HepG2 (cell line): ENCODE measurements around the gene NEURL1. TPM values are rescaled to one million over a fixed set of nuclear protein-coding genes. Genes with fewer than 3 reads are reported as not detected.

Experiments used
- ATAC-seq: fragments of 200-7000 bp; cut with Tn5 transposase; 3 replicates; pipeline ENCODE4 v1.9.1; 2020; ENCODE audit warnings: mild to moderate bottlenecking, moderate library complexity
- BruUV-seq: library from RNA; stranded (reverse); fragments of 400-500 nt; replicated peaks from 2 replicates; lab custom pipeline; 2021; lab: Mats Ljungman, UMichigan
- CTCF ChIA-PET: fragments of 300-600 bp; formaldehyde crosslinking; extraction: SDS; loops from one replicate; lab custom pipeline; 2021; ENCODE audit warnings: low total read pairs, inconsistent platforms, low intra/inter-chr PET ratio; lab: Yijun Ruan, JAX
- POLR2A ChIA-PET: fragments of 350-600 bp; sonication (Branson Sonifier 250); formaldehyde crosslinking; loops from one replicate; lab custom pipeline; 2020; ENCODE audit warnings: antibody characterized with exemption, inconsistent platforms; lab: Yijun Ruan, JAX
- DNase-seq: peaks from one replicate; pipeline ENCODE4 v3.0.0-alpha.2; 2015; ENCODE audit warnings: low spot score
- FAIRE-seq: peaks from 3 replicates; lab custom pipeline; 2011; peaks lifted over from hg19 to GRCh38; lab: Jason Lieb, UNC
- H2AFZ ChIP-seq: one replicate; pipeline ENCODE4 v1.6.1; 2011; ENCODE audit warnings: low read length, inconsistent platforms
- H3K27ac ChIP-seq: fragments of 300-600 bp; 3 replicates; pipeline ENCODE4 v1.8.0; 2011; ENCODE audit warnings: mixed run types, mild to moderate bottlenecking, mixed read lengths, low read length, inconsistent platforms; ENCODE audit not compliant: insufficient read depth; ENCODE audit errors: extremely low read length
- H3K27me3 ChIP-seq, 2 experiments: fragments of 200-600 bp in 1 of 2; 2 replicates in 1 of 2; 3 replicates in 1 of 2; pipeline versions ENCODE4 v1.6.0 to v1.8.0; 2011; ENCODE audit warnings: low read length in 2 of 2, mild to moderate bottlenecking in 2 of 2, moderate library complexity in 2 of 2, inconsistent platforms in 1 of 2; ENCODE audit not compliant: insufficient read depth in 2 of 2, control insufficient read depth in 1 of 2
- H3K36me3 ChIP-seq, 2 experiments: fragments of 200-600 bp in 1 of 2; replicated peaks in 1 of 2; 2 replicates in 1 of 2; 3 replicates in 1 of 2; pipeline versions ENCODE4 v1.5.1 to v1.8.0; 2011; ENCODE audit warnings: low read length in 2 of 2, inconsistent platforms in 1 of 2; ENCODE audit not compliant: insufficient read depth in 2 of 2, control insufficient read depth in 1 of 2
- H3K4me1 ChIP-seq: 2 replicates; pipeline ENCODE4 v1.5.1; 2012; ENCODE audit warnings: low read length, inconsistent platforms; ENCODE audit not compliant: insufficient read depth
- H3K4me2 ChIP-seq: 2 replicates; pipeline ENCODE4 v1.6.0; 2011; ENCODE audit warnings: low read depth, low read length, inconsistent platforms
- H3K4me3 ChIP-seq, 3 experiments: fragments of 200-600 bp in 1 of 3; sonication (generic), shearing (Covaris generic) in 1 of 3; replicated peaks in 1 of 3; 2 replicates each; pipeline ENCODE4 v1.5.1; 2011 to 2016; ENCODE audit warnings: low read length in 3 of 3, inconsistent platforms in 2 of 3, low read depth in 2 of 3, mild to moderate bottlenecking in 2 of 3, control low read depth in 1 of 3, mixed read lengths in 1 of 3; ENCODE audit not compliant: insufficient read depth in 1 of 3
- H3K79me2 ChIP-seq: one replicate; pipeline ENCODE4 v1.6.1; 2011; ENCODE audit warnings: low read length, inconsistent platforms; ENCODE audit not compliant: insufficient read depth
- H3K9ac ChIP-seq: 2 replicates; pipeline ENCODE4 v1.6.0; 2011; ENCODE audit warnings: mild to moderate bottlenecking, low read depth, low read length, inconsistent platforms; ENCODE audit not compliant: insufficient read depth
- H3K9me3 ChIP-seq: 2 replicates; pipeline ENCODE4 v1.5.1; 2012; ENCODE audit warnings: mild to moderate bottlenecking, low read length
- H4K20me1 ChIP-seq: 2 replicates; pipeline ENCODE4 v1.6.0; 2011; ENCODE audit warnings: inconsistent platforms, mild to moderate bottlenecking, low read length, moderate library complexity; ENCODE audit not compliant: insufficient read depth
- CENPT ChIP-seq: sonication (generic); formaldehyde crosslinking; IDR thresholded peaks from 2 replicates; pipeline ENCODE4 v1.8.0; 2022; ENCODE audit warnings: low read depth, mild to moderate bottlenecking, moderate library complexity, missing genetic modification reagents
- HDAC2 ChIP-seq: sonication (generic); formaldehyde crosslinking; IDR thresholded peaks from 2 replicates; pipeline ENCODE4 v1.4.0; 2020; ENCODE audit warnings: missing genetic modification reagents
- KLF12 ChIP-seq: sonication (generic); formaldehyde crosslinking; IDR thresholded peaks from 2 replicates; pipeline ENCODE4 v1.4.0; 2020; ENCODE audit warnings: missing genetic modification reagents, borderline replicate concordance
- NFIB ChIP-seq: sonication (generic); formaldehyde crosslinking; IDR thresholded peaks from 2 replicates; pipeline ENCODE4 v1.9.0; 2021; ENCODE audit warnings: missing genetic modification reagents, mild to moderate bottlenecking, borderline replicate concordance
- NONO ChIP-seq, 2 experiments: fragments of 450-650 bp in 1 of 2; sonication (generic) in 1 of 2; formaldehyde crosslinking in 1 of 2; IDR thresholded peaks in 1 of 2; conservative IDR thresholded peaks in 1 of 2; 2 replicates each; pipeline versions ENCODE4 v1.6.1 to v1.8.0; 2017 to 2022; ENCODE audit warnings: mild to moderate bottlenecking in 1 of 2, missing genetic modification reagents in 1 of 2, moderate library complexity in 1 of 2
- ONECUT2 ChIP-seq: sonication (generic); formaldehyde crosslinking; IDR thresholded peaks from 2 replicates; pipeline ENCODE4 v1.4.0; 2020; ENCODE audit warnings: missing genetic modification reagents
- POLR2AphosphoS5 ChIP-seq: IDR thresholded peaks from 2 replicates; pipeline ENCODE4 v1.6.1; 2012; ENCODE audit warnings: low read depth, low read length
- SRSF4 ChIP-seq: fragments of 200-400 bp; formaldehyde crosslinking; IDR thresholded peaks from one replicate; pipeline ENCODE4 v1.6.1; 2018; ENCODE audit warnings: mild to moderate bottlenecking, low read depth, low read length, moderate library complexity; ENCODE audit not compliant: poor library complexity, severe bottlenecking
- SUZ12 ChIP-seq: fragments of 150-350 bp; IDR thresholded peaks from 2 replicates; pipeline ENCODE4 v1.6.1; 2014; ENCODE audit warnings: low read depth, low read length
- SYNCRIP ChIP-seq: fragments of 200-400 bp; formaldehyde crosslinking; IDR thresholded peaks from 2 replicates; pipeline ENCODE4 v1.6.1; 2018; ENCODE audit warnings: mild to moderate bottlenecking, low read depth, low read length; ENCODE audit not compliant: insufficient read depth
- ZNF225 ChIP-seq: sonication (generic); formaldehyde crosslinking; IDR thresholded peaks from 2 replicates; pipeline ENCODE4 v1.4.0; 2020; ENCODE audit warnings: mild to moderate bottlenecking, missing genetic modification reagents
- ZNF232 ChIP-seq: sonication (generic); formaldehyde crosslinking; IDR thresholded peaks from 2 replicates; pipeline ENCODE4 v1.4.0; 2020; ENCODE audit warnings: missing genetic modification reagents, borderline replicate concordance
- ZNF720 ChIP-seq: sonication (generic); formaldehyde crosslinking; IDR thresholded peaks from 2 replicates; pipeline ENCODE4 v1.4.0; 2020; ENCODE audit warnings: missing genetic modification reagents
- WGBS: methylation state at CpG from one replicate; pipeline ENCODE4 v1.1.6; 2017; ENCODE audit warnings: low lambda C conversion rate; 5-methylcytosine and 5-hydroxymethylcytosine counted together
- in situ Hi-C: cut with HindIII; loops from 2 replicates; pipeline ENCODE4 v1.10.0; 2017; ENCODE audit warnings: low pct_unique_long_range_greater_than_20kb; ENCODE audit not compliant: extremely low pct_ligation_motif_present
- intact Hi-C: fragments of 100-400 bp; cut with micrococcal nuclease; formaldehyde crosslinking; loops from one replicate; pipeline ENCODE4 v1.10.0; 2022; ENCODE audit not compliant: unreplicated experiment
- polyA plus RNA-seq, 8 experiments: library from polyadenylated mRNA; depleted of rRNA in 3 of 8; stranded (reverse) in 7 of 8; unstranded in 1 of 8; fragments of >200 nt; fragmentation: Illumina TruSeq in 4 of 8; extraction: Trizol in 4 of 8; gene quantifications; 2 replicates each; pipeline versions ENCODE4 v1.2.1 to v1.2.3, GENCODE V29; 2011 to 2016; ENCODE audit warnings: low read depth in 4 of 8, missing spikeins in 1 of 8, mixed read lengths in 1 of 8; ENCODE audit not compliant: insufficient read depth in 1 of 8
- total RNA-seq, 5 experiments: library from RNA; depleted of rRNA; stranded (reverse); fragments of >200 nt; fragmentation: Illumina TruSeq; extraction: Trizol; gene quantifications; 2 replicates each; pipeline ENCODE4 v1.2.3, GENCODE V29; 2016; ENCODE audit warnings: low read depth in 1 of 5
- TF ChIP-seq, protein P1 (sequence below): IDR thresholded peaks from 2 replicates; pipeline ENCODE4 v1.6.1; 2016; ENCODE audit warnings: mild to moderate bottlenecking, missing biosample characterization, missing genetic modification reagents
- TF ChIP-seq, protein P2 (sequence below): sonication (generic); formaldehyde crosslinking; IDR thresholded peaks from 2 replicates; pipeline ENCODE4 v1.4.0; 2020; ENCODE audit warnings: missing genetic modification reagents, borderline replicate concordance
- TF ChIP-seq, protein P3 (sequence below): sonication (generic); formaldehyde crosslinking; IDR thresholded peaks from 2 replicates; pipeline ENCODE4 v1.8.0; 2022; ENCODE audit warnings: mild to moderate bottlenecking, missing genetic modification reagents
- TF ChIP-seq, protein P4 (sequence below): sonication (generic); formaldehyde crosslinking; IDR thresholded peaks from 2 replicates; pipeline ENCODE4 v1.8.0; 2022; ENCODE audit warnings: mild to moderate bottlenecking, missing genetic modification reagents, moderate library complexity

Gene NEURL1
- total and polyA plus RNA-seq, 2 of the 13 experiments (the other 11 are each of a cell fraction or from before 2014, with no cell fraction given): not detected

DNA sequence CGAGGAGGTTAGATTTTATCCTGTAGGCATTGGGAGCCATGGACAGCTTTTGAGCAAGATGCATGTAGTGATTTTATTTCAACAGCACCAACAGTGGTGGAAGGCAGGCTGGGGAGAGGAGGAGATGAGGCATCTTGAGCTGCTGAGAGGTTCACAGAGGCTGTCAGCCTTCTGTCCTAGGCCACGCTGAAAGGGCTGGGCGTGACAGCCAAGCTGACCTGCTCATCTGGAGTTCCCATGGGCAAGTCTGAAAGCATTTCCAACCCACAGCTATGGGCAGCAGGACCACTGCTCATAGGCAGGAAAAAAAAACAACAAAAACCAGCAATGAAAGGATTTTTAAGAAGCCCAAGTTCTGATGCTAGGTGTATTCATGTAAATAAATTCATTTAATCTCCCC lies 7.7 kb downstream of the NEURL1 start:
- CTCF ChIA-PET: no interaction called here

More for the DNA sequence above, 7.7 kb downstream of the NEURL1 start:
- H3K27me3 ChIP-seq: peaks cover 2 to 63% of the 10 kb centered on the region in 2 experiments; a peak in 3 of 5 replicates
- H3K9ac ChIP-seq: no peak overlapping the region
- no peak overlapping the region for H3K4me2 ChIP-seq
- no TSS peak for BruUV-seq
- H3K36me3 ChIP-seq: no peaks in the 10 kb centered on the region
- H3K4me3 ChIP-seq: no peak overlapping the region
- TF ChIP-seq, protein P1, sequence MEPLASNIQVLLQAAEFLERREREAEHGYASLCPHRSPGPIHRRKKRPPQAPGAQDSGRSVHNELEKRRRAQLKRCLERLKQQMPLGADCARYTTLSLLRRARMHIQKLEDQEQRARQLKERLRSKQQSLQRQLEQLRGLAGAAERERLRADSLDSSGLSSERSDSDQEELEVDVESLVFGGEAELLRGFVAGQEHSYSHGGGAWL (CRISPR knock-in tag): no peak
- TF ChIP-seq ZNF720 (CRISPR knock-in tag): no peak
- TF ChIP-seq, protein P2, sequence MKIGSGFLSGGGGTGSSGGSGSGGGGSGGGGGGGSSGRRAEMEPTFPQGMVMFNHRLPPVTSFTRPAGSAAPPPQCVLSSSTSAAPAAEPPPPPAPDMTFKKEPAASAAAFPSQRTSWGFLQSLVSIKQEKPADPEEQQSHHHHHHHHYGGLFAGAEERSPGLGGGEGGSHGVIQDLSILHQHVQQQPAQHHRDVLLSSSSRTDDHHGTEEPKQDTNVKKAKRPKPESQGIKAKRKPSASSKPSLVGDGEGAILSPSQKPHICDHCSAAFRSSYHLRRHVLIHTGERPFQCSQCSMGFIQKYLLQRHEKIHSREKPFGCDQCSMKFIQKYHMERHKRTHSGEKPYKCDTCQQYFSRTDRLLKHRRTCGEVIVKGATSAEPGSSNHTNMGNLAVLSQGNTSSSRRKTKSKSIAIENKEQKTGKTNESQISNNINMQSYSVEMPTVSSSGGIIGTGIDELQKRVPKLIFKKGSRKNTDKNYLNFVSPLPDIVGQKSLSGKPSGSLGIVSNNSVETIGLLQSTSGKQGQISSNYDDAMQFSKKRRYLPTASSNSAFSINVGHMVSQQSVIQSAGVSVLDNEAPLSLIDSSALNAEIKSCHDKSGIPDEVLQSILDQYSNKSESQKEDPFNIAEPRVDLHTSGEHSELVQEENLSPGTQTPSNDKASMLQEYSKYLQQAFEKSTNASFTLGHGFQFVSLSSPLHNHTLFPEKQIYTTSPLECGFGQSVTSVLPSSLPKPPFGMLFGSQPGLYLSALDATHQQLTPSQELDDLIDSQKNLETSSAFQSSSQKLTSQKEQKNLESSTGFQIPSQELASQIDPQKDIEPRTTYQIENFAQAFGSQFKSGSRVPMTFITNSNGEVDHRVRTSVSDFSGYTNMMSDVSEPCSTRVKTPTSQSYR (CRISPR knock-in tag): no peak
- TF ChIP-seq NFIB (CRISPR knock-in tag): no peak
- TF ChIP-seq, protein P3, sequence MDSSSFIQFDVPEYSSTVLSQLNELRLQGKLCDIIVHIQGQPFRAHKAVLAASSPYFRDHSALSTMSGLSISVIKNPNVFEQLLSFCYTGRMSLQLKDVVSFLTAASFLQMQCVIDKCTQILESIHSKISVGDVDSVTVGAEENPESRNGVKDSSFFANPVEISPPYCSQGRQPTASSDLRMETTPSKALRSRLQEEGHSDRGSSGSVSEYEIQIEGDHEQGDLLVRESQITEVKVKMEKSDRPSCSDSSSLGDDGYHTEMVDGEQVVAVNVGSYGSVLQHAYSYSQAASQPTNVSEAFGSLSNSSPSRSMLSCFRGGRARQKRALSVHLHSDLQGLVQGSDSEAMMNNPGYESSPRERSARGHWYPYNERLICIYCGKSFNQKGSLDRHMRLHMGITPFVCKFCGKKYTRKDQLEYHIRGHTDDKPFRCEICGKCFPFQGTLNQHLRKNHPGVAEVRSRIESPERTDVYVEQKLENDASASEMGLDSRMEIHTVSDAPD: no peak
- no peak for TF ChIP-seq ZNF232
- no peak for TF ChIP-seq SRSF4
- TF ChIP-seq ONECUT2 (CRISPR knock-in tag): no peak
- TF ChIP-seq NONO (IDR thresholded peaks at IDR 0.05): no peak
- no peak for TF ChIP-seq NONO (CRISPR knock-in tag; conservative IDR thresholded peaks at IDR 0.05)
- TF ChIP-seq POLR2AphosphoS5: no peak
- TF ChIP-seq ZNF225 (CRISPR knock-in tag): no peak
- TF ChIP-seq CENPT (CRISPR knock-in tag): no peak
- TF ChIP-seq, protein P4, sequence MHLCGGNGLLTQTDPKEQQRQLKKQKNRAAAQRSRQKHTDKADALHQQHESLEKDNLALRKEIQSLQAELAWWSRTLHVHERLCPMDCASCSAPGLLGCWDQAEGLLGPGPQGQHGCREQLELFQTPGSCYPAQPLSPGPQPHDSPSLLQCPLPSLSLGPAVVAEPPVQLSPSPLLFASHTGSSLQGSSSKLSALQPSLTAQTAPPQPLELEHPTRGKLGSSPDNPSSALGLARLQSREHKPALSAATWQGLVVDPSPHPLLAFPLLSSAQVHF: no peak
- no peak for TF ChIP-seq SYNCRIP
- no peak for TF ChIP-seq HDAC2 (CRISPR knock-in tag)
- TF ChIP-seq SUZ12: no peak
- TF ChIP-seq KLF12 (CRISPR knock-in tag): no peak
- in situ Hi-C loops (no loop called here), intact Hi-C loops (no loop called here)
- no peaks in the 10 kb centered on the region for H3K9me3 ChIP-seq
- DNase-seq: no peak
- no peaks in the 10 kb centered on the region for H3K79me2 ChIP-seq
- ATAC-seq: no peak
- POLR2A ChIA-PET: no interaction called here
- FAIRE-seq: no peak
- no peaks in the 10 kb centered on the region for H4K20me1 ChIP-seq
- H3K27ac ChIP-seq: no peak overlapping the region
- WGBS: 36% methylated on average over 3 of the region's 3 CpGs
- H3K4me1 ChIP-seq: peaks cover 12% of the 10 kb centered on the region
- no peak overlapping the region for H2AFZ ChIP-seq
